HuH-7 (cell line): Measurements from ENCODE around the gene ZNF407.
"Not testable (repeated sequence)": the region's sequence is repeated elsewhere in the genome, so short reads cannot be mapped to it uniquely, and the experiment has no call there.

ENCODE experiments used
- DNase-seq: peaks from one replicate; pipeline ENCODE4 v3.0.0; 2011; ENCODE audit warnings: low spot score

The ZNF407 gene

DNA sequence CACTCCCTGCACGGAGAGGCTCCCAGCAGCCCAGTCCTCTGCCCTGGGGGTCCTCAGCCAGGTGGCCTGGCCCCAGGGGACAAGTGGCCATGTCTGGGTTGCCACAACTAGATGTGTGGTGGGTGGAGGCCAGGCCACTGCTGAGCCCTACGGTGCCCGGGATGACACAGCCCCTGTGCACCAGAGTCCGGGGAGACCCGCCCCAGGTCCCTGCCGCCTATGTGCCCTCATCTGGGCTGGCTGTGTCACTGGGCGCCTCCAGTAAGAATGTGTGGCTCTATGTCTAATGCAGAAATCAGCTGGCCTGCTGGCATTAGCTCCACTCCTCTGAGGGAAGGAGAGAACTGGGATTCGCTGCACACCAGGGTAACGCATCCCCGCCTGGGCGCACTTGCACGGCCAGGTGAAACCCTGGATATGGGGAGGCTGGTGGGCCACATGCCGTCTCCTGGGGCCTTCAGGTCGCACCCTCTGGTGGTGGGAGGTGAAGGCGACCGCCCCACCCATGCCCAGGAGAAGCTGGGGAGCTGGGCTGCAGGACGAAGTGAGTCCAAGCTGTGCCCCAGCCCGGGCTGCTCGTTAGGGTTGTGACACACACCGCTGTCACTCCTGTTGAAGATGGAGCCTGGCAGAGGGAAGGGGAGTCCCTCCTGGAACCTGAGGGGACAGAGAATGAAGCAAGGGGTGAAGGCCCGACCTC lies 475.2 kb downstream of the ZNF407 start:
- DNase-seq, result no peak

DNA sequence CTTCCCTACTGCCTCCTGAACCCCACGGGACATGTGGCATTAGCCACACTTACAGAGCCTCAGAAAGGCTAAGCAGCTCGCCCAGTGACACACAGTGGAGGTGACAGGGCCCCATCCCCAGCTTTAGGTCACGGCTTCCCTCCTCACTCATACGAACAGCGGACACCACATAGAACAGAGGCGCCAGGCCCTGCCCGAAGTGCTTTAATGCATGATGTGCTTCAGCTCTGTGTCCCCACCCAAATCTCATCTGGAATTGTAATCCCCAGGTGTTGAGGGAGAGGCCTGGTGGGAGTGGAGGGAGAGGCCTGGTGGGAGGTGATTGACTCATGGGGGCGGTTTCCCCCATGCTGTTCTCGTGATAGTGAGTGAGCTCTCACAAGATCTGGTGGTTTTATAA lies 476.0 kb downstream of the ZNF407 start:
- no peak for DNase-seq

DNA sequence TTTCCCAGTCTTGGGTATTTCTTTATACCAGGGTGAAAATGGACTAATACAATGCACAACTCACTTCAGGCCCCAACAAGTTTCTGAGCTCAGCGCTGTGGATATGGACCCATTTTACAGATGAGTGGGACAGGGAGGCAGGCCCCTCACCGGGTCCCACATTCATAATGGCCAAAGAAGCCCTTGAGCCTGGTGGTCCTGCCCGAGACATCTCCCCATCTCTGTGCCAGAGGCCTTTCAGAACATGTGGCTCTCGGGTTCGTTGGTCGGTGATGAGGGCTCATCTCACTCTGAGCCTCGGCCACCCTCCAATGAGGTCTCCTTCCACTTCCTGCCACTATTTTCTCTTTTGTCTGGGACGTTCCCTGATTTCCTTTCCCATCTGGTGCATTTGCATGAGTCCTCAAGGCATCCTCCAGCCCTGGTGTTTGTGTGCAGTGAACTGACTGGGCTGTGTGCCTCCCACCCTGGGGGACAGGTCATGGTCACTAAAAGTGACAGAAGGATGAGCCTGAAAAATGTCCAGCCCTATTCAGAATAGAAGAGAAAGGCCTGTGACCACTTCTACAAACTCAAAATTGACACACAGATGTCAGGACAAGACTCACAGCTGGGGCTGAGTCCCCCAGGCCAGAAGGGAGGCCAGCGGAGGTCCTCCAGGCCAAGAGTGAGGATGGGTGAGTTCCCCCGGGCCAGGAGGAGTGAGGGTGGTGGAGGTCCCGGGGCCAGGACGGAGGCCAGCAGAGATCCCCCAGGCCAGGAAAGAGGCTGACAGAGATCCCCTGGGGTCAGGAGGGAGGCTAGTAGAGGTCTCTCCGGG lies 476.7 kb downstream of the ZNF407 start:
- DNase-seq, result no peak

DNA sequence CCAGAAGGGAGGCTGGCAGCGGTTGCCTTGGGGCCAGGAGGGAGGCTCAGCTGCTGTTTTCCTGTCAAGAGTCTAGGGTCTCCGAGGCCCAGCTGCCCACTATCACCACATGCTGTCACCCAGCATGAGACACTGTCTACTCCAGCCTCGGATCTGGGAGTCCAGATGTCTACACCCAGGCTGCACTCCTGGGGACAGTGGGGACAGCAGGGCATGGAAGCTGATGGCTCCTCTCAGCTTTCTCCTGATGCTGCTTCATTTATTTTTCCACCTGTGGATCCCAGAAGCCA lies 477.3 kb downstream of the ZNF407 start:
- no peak for DNase-seq

DNA sequence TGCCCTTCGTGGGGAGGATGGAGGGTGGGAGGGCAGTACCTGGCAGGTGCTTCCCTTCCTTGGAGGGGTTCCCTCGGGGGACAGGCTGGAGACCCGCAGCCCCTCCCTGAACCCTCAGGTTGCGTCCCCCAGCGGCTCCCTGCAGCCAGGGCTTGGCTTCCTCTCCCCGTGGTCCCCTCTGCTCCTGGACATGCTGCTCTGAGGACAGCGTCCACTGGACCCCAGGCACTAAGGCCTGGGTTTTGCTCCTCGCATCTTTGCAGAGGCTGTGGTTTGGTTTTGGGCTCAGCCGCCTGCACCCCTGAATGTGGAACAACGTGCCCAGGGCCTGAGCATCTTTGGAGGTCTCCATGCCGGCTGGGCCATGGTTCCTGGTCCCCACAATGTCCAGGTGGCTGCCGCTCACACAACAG lies 477.8 kb downstream of the ZNF407 start:
- no peak for DNase-seq

DNA sequence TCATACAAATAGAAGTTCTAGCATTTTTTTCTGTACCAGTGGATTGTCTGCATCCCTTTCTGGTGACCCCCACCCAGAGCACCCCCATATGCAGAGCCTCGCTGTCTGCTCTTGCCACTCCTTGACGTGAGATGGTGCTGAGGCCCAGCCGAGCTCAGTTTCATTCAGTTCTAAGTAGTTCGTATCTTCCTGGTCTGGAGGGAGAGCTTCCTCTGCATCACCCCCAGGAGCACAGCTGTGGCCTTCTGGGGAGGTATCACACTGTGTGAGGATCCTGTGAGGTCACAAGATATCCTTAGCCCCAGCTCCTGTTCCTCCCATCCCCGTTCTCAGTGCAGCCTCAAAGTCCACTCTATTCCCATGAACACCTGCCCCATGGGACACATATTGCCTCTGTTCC lies 478.6 kb downstream of the ZNF407 start:
- DNase-seq, result no peak

DNA sequence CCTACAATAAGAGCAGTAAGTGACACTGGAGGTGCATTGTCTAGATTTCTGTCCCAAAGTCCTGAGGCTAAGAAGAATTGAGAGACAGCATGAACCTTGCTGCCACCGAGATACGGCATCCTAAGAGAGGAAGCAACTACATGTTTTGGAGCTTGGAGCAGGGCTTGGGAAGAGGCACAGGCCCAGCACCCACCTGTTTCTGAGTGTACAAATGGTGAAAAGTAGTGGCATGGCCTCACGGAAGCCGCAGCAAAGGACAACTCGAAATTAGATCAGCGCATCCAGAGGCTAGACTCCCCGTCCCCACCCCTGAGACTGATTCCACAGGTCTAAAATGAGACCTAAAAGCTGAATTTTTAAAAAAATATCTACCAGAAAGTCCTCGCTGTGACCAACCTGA lies 483.8 kb downstream of the ZNF407 start:
- no peak for DNase-seq

DNA sequence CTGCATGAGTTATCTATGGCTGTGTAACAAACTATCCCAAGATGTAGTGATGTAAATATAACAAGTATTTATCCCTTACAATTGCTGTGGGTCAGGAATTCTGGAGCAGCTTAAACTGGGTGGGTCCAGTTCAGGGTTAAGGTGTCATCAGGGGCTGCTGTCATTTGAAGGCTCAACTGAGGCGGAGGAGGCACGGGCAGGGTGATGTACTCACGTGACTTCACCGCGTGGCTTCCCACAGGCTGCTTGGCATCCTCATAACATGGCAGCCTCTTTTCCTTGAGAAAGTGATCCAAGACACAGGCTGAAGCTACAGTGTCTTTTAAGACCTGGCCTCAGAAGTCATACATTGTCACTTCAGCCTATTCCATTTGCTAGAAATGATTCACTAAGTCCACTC lies 485.5 kb downstream of the ZNF407 start:
- no peak for DNase-seq

DNA sequence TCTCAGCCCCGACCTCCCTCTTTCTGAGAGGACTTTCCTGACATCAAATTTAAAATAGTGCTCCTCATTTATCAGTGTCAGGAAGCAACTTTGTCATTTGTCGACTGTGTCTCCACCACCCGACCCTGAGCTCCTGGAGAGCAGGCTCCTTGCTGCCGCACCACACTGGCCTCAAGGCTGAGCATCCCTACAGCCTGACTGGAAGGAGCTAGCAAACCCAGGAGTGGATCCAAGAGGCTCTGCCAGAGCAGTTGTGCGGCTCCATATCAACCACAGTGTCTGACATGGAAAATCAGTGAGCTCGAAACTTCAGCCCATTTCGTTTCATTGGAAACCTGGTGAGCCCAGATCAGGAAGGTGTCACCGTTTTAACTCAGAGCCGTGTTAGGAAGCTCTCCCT lies 486.1 kb downstream of the ZNF407 start:
- DNase-seq, result no peak

DNA sequence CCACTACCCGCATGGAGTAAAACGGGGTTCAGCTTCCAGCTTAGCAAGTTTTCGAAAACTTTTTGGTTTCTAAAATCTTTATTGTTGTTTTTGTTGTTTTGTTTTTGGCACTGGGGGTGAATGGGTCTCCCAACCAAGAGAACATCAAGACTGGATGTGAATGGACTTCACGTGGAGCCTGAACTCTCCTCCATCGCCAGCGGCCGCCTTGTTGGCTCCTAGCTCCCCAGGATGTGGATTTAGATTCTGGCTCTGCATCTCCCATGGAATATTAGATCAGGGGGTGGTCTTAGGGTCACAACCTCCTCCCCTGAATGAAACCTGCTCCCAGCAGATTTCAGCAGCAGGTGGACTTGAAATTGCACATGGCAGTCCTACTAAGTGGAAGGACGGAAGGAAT lies 488.0 kb downstream of the ZNF407 start:
- DNase-seq, result not testable (repeated sequence)

DNA sequence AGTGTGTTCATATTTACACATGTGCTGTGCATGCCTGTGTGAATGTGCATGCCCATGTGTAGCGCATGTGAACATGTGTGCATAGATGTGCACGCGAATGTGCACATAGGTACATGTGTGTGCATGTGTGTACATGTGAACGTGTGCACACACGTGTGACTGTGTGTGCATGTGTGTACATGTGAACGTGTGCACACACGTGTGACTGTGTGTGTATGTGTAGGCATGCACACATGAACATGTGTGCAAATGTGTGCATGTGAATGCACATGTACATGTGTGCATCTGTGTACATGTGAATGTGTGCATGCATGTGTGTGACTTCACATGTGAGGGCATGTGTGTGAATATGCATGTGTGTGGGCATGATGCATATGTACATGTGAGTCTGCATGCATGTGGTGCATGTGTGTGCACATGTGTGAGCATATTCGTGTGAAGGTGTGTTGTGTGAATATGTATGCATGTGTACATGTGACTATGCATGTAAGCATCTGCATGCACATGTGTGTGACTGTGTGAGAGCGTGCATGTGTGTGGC lies 488.9 kb downstream of the ZNF407 start:
- DNase-seq, result no peak

DNA sequence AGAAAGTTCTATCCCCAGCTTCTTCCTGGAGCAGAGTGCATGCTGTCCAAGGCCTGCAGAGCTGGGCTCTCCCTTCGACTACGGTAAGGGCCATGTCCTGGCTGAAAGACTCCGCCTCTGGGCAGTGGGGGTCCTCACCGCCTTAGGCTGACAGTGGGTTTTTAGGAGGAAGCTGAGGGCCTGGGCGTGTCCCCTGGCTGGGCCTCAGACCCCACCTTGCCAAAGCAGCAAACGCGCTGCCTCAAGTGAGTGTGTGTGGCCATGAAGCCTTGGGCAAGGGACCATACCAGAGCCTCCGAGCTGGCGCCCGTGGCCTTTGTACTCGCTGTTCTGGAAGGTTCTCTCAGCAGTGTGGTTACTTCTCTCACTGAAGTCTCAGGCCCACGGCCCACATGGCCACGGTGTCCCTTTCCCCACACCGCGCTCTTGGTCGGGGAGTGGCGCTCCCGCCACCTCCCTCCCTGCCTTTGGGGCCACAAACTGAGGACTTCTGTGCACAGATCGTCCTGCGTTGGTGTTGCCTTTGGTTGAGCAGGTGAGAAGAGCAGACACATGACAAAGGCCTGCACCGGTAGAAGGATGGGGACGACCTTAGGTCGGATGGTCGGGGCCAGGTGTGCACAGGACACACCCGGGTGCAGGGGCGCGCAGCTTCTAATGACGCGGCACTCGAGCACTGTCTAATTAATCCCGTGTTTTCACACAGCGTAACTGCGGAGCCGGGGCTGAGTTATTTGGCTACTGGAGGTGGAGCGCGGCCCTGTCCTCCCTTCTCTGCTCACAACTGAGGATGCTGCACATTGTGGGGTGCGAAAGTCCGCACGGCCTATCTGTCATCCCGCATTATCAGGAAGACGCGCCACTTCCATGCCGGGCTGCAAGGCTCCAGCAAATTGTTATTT lies 489.7 kb downstream of the ZNF407 start:
- DNase-seq, result no peak

DNA sequence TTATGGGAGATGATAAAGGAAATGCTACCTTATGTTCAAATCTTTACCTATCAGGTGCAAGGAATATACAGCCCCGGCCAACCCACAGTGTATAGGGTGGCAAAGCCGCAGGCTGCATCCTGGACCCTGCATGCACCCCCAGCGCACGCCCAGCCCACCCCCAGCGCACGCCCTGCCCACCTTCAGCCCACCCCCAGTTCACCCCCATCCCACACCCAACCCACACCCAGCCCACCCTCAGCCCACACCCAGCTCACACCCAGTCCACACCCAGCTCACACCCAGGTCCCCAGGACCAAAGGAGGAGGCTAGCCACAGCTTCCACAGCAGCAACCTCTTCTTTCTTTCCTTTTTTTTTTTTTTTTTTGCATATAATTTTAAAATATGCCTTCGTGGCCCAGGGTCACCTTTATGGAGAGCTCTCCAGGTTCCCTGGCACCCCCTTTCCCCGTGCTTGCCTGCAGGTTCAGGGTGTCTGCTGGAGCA lies 490.4 kb downstream of the ZNF407 start:
- no peak for DNase-seq

DNA sequence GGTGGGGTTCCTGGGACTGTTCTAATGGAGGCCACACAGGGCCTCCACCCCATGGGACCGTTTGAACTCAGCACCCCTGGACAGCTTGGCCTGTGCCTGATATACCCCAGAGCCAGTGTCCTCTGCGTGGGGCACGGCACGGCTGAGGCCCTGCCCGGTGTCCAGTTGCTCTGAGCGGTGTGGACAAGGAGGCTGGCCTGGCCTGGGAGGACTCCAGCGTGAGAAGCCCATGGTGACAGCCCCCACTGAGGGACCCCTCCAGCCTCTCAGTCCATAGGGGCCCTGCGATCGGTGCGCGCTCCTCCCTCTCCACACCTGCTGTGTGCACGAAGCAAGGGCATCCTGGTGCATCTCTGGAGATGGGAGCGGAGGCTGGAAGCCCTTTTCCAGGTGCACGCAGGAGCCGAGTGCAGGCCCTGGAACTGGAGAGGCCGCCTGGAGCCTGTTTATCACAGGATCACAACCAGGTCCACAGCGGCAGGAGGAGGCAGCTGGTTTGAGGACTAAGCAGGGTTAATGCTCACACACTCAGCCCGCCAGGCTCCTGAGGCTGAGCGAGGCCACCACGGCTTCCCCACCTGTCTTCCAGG lies 491.0 kb downstream of the ZNF407 start:
- DNase-seq, result no peak

DNA sequence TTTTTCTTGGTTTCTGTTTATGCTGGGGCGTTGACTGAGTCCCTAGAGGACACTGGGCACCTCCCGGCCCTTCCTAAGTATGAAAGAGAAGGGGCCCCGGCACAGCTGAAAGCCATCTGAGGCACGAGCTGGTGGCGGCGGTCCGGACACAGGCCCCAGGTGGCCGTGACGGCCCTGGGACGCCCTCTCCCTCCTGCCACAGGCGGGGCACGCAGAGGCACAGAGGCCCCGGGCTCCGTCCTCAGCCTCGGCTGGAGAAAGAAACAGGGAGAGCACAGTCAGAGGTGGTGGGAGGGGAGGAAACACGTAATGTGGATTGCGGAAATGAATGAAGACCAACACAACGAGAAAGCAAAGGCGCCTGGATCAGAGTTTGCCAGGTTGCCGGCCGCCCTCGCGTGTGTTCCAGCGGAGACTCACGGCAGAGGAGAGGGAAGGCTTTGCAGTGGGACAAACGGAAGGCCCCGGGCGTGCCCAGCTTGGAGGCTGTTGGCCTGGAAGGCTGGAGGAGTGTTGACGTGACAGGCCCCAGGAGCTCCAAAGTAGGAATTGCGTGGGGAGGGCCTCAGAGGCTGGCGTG lies 492.2 kb downstream of the ZNF407 start:
- DNase-seq, result peak; percentile 85

DNA sequence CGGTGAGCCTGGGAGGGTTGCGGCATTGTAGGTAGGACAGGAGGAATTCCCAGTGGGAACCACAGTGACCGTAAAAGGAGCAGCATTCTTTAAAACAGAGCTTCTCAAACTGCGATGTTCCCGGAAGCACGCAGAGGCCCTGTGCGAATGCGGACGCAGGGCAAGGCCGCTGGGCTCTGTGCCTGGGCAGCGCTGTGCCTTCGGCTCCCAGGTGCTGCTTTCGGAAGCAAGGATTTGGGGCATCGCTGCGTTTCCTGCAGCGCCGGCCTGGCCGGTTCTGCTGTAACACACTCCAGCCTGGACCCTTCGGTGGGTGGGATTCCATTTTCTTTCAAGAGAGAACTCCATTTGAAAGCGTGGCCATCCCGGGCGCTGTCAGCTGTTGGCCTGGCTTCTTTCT lies 492.7 kb downstream of the ZNF407 start:
- peak; percentile 49 for DNase-seq

DNA sequence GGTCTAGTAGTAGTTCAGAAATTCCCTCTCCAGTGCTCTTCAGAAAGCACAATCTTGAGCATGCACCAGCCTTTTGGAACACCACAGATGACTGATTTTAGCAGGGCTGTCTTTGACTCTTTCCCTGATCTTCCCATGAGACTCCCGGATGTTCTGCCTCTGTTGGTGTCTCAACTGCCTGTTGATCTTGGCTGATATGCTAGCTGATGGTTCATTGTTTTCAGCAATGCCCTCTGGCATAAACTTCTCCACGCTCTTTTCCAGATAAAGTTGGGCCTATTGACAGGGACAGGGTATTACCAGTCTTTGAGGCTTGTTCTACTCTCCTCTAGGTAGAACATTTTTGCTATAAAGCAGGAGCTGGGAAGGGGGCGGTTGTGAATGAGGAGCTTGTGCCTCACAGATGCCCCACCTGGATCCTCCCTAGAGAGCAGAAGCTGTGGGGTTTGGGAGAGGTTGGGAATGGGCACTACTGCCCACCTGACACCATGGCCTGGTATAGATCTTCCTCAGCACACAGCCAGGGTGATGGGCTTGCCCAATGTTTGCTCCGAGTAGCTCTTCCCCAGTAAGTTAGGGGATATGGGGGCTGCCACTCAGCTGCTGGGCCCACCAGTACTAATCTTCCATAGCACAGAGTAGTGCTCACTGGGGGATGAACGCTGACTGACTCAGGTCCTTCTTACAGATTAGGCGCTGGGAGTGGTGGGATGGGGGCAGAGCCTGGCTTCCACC lies 500.0 kb downstream of the ZNF407 start:
- DNase-seq, result no peak

DNA sequence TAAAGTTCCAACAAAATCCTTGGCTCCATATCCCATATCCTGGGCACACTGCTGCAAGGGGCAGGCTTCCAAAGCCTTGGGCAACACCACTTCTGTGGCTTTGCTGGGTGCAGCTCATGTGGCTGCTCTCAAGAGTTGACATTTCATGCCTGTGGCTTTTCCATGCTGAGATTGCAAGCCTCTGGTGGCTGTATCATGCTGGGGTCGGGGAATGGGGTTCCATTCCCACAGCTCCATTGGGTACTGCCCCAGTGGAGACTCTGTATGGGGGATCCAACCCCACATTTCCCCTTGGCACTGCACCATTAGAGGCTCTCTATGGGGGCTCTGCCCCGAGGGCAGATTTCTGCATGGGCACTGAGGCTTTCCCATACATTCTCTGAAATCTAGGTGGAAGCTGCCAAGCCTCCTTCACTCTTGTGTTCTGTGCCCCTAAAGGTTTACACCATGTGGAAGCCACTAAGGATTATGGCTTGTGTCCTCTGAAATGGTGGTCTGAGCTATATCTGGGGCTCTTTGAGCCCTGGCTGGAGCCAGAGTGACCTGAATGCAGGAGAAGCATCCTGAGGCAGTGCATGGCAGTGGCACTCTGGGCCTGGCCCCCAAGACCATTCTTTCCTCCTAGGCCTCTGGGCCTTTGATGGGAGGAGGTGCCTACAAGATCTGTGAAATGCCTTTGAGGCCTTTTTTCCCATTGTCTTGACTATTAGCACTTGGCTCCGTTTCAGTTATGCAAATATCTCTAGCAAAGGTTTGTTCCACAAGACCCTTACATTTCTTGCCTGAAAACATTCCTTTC lies 503.4 kb downstream of the ZNF407 start:
- no peak for DNase-seq

DNA sequence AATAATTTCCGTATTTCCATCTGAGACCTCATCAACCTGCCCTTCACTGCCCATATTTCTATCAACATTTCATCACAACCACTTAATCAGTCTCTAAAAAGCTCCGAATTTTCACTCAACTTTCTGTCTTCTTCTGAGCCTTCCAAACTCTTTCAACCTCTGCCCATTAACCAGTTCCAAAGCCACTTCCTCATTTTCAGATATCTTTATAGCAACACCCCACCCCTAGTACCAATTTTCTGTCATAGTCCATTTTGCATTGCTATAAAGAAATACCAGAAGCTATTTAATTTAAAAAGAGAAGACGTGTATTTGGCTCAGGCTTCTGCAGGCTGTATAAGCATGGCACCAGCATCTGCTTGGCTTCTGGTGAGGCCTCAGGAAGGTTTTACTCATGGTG lies 504.2 kb downstream of the ZNF407 start:
- DNase-seq, result no peak

DNA sequence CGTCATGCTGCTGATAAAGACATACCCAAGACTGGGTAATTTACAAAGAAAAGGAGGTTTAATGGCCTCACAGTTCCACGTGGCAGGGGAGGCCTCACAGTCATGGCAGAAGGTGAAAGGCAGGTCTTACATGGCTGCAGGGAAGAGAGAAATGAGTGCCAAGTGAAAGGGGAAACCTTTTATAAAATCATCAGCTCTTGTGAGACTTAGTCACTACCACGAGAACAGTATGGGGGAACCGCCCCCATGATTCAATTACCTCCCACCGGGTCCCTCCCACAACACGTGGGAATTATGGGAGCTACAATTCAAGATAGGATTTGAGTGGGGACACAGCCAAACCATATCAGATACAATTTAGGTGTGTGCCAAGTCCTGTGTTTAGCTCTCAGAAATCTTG lies 506.4 kb downstream of the ZNF407 start:
- not testable (repeated sequence) for DNase-seq
